D721Med (cell line): ENCODE results near the gene SMAD3.

Source experiments
- DNase-seq: peaks from one replicate; pipeline ENCODE4 v3.0.0; 2011; ENCODE audit warnings: low spot score; ENCODE audit not compliant: insufficient read length
- FAIRE-seq: peaks from 2 replicates; lab custom pipeline; 2011; peaks lifted over from hg19 to GRCh38; lab: Jason Lieb, UNC
- TF ChIP-seq, protein P1 (sequence below): IDR thresholded peaks from 2 replicates; pipeline ENCODE4 v1.5.1; 2012; ENCODE audit warnings: mild to moderate bottlenecking, control low read depth; ENCODE audit not compliant: insufficient read depth; ENCODE audit errors: missing control alignments

The SMAD3 gene

DNA sequence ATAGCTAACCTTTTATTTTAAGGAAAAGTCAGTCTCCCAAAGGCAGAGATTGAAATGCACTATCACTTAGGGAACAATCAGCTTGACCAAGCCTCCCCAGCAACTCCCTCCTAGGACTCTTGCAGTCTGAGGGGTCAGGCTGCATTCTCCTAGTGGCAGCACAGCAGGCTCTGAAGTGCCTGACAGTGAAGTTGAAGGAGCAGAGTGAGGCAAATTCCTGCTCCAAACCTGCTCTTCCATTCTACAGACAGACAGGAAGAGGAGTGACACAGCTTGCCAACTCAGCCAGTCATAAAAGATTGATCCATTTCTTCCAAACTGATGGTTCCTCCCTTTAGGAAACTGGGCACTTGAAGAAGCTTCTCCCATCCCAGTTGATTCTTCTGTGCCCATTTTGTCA lies 43.9 kb upstream of the SMAD3 start:
- DNase-seq (no peak), FAIRE-seq (no peak)
- TF ChIP-seq, protein P1, sequence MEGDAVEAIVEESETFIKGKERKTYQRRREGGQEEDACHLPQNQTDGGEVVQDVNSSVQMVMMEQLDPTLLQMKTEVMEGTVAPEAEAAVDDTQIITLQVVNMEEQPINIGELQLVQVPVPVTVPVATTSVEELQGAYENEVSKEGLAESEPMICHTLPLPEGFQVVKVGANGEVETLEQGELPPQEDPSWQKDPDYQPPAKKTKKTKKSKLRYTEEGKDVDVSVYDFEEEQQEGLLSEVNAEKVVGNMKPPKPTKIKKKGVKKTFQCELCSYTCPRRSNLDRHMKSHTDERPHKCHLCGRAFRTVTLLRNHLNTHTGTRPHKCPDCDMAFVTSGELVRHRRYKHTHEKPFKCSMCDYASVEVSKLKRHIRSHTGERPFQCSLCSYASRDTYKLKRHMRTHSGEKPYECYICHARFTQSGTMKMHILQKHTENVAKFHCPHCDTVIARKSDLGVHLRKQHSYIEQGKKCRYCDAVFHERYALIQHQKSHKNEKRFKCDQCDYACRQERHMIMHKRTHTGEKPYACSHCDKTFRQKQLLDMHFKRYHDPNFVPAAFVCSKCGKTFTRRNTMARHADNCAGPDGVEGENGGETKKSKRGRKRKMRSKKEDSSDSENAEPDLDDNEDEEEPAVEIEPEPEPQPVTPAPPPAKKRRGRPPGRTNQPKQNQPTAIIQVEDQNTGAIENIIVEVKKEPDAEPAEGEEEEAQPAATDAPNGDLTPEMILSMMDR: no peak

- no peak for FAIRE-seq
- DNase-seq: no peak
- TF ChIP-seq, protein P1: no peak
These were observed 42.8 kb upstream of the SMAD3 start for GRCh38 chr15:67022587-67023105.

DNA sequence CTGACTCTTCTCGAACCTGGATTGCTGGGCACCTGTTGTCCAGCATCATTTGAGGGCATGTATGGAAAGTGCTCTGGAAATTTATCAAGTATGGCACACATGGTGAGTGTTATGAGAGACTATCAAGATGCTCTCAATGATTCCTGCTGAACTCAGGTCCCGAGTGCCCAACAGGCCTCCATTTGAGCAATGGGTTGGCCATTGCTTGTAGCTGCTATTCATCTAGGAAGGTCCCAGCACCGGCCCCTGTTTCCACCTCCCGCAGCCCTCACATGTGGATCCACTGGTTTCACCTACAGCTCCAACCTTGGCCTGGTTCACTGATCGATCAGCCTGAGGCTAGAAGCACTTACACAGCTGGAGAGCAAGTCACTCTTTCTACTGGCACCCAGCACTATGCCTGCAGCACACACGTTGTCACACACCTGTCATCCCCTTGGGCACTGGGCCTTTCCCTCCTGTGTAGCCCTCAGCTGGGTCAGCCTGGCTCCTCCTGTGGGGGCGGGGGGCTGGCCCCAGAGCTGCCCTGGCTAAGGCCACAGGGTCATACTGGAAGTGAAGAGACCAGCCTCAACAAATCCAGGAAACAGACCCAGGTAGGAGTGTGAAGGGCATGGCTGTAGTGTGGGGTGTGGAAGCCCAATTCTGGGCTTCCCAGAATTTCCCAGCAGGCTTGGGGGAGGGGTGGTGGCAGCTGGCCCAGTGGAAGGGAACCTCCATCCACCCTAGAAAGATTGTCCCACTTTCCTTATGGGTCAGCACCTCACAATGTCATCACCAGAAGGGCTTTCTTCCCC lies 41.7 kb upstream of the SMAD3 start:
- FAIRE-seq (no peak), DNase-seq (no peak)
- TF ChIP-seq, protein P1: no peak

DNA sequence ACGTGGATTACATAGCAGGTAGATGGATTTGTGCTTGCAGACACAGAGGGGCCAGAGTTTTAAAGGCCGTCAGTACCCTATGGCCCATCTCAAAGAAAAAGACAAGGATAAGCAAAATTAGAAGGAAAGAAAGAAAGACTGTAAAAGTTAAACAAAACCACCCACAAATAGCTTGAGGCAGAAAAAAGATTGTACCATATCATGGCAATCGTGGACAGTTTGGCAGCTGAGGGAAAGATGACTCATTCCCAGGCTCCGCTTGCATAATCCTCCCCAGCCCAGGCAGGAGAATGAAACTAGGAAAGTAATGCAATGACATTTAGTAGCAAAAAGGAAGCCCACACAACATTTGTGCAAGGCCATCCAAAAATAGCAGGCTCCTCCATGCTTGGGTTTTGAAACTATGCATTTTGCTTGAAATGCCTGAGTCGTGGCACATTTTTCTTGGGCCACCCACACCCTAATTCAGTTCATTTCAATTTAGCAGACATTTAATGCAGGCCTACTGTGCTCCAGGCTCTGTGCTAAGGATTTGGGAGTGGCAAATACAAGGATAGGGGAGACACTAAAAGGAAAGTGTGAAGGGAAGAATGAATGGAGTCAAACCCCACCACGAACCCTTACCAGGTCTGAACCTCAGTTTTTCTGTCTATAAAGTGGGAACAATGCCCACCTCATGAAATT lies 40.9 kb upstream of the SMAD3 start:
- TF ChIP-seq, protein P1: no peak
- no peak for FAIRE-seq
- DNase-seq: no peak

DNA sequence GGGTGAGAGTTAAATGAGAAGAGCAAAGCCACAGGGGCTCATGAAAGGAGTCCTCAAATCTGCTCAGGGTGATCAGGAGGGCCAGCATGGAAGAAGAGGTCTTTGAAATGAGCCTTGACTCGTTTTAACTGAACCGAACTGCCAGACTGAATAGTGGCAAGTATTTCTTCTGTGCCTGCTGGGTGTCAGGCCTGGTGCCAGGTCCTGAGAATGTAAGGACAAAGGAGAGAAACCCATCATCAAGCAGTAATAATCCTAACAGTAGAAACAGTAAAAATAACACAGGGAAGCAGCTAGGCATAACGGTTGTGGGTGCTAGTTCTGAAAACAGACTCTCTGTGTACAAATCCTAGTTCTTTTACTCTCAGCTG lies 40.4 kb upstream of the SMAD3 start:
- no peak for DNase-seq
- no peak for FAIRE-seq
- TF ChIP-seq, protein P1: no peak

DNA sequence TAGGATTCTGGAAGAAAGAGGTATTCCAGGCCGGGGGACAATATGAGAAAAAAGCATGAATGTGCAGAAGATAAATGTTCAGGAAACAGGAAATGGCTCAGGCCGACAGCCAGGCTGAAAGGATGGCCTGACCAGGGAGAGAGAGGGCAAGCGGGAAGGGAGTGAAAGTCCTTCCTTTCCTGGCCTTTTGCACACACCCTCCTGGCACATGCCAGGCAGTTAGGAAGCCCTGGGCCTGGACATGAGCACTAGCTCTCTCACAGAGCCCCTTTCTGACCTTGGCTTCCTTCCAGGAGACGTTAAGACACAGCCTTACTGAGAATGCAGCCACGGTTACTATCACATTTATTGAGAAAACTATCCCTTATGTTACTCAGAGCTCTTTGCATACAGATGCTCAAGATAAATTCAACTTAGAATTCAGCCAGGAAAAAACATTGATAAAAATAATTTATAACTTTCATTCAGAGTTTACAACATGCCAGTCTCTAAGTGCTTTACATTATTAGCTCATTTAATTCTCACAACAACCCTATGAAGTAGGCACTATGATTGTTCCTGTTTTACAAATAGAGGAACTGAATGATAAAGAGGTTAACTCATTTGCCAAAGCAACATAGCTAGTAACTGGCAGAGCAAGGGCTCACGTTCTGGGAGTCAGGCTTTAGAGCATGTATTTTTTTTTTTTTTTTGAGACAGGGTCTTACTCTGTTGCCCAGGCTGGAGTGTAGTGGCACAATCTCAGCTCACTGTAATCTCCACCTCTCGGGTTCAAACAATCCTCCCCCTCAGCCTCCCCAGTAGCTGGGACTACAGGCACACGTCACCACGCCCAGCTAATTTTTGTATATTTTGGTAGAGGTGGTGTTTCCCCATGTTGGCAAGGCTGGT lies 39.4 kb upstream of the SMAD3 start:
- no peak for FAIRE-seq
- TF ChIP-seq, protein P1: no peak
- DNase-seq: no peak
